Type B pancreatic cell (in vitro differentiated cells): ENCODE measurements around the gene MEGF6. TPM values are rescaled to one million over a fixed set of nuclear protein-coding genes. Genes with fewer than 3 reads are reported as not detected.

Source experiments
- DNase-seq: peaks from one replicate; pipeline ENCODE4 v3.0.0; 2021; ENCODE audit warnings: mixed read lengths; ENCODE audit not compliant: unreplicated experiment; ENCODE audit errors: extremely low spot score
- H3K27ac Mint-ChIP-seq: 2 replicates; pipeline ENCODE4 v1.8.0; 2021; ENCODE audit warnings: mild to moderate bottlenecking, mixed read lengths
- H3K27me3 Mint-ChIP-seq: 2 replicates; pipeline ENCODE4 v1.8.0; 2021; ENCODE audit warnings: mixed read lengths
- H3K36me3 Mint-ChIP-seq: 2 replicates; pipeline ENCODE4 v1.8.0; 2021; ENCODE audit warnings: mixed read lengths
- H3K4me1 Mint-ChIP-seq: one replicate; pipeline ENCODE4 v1.8.0; 2021; ENCODE audit warnings: mixed read lengths; ENCODE audit not compliant: unreplicated experiment
- H3K4me3 Mint-ChIP-seq: 2 replicates; pipeline ENCODE4 v1.8.0; 2021; ENCODE audit warnings: mild to moderate bottlenecking, mixed read lengths
- H3K9me3 Mint-ChIP-seq: 2 replicates; pipeline ENCODE4 v1.8.0; 2021; ENCODE audit warnings: mixed read lengths
- total RNA-seq: library from RNA; stranded (reverse); gene quantifications from 2 replicates; pipeline ENCODE4 v1.2.1, GENCODE V29; 2021; ENCODE audit warnings: low replicate concordance
- TF ChIP-seq, protein P1 (sequence below): fragments of 200-600 bp; sonication (generic); conservative IDR thresholded peaks from 2 replicates; pipeline ENCODE4 v1.5.0; 2021; ENCODE audit warnings: antibody characterized with exemption, mild to moderate bottlenecking

MEGF6 gene
- total RNA-seq, 1 donor from 2014 or later: 61.7 TPM

DNA sequence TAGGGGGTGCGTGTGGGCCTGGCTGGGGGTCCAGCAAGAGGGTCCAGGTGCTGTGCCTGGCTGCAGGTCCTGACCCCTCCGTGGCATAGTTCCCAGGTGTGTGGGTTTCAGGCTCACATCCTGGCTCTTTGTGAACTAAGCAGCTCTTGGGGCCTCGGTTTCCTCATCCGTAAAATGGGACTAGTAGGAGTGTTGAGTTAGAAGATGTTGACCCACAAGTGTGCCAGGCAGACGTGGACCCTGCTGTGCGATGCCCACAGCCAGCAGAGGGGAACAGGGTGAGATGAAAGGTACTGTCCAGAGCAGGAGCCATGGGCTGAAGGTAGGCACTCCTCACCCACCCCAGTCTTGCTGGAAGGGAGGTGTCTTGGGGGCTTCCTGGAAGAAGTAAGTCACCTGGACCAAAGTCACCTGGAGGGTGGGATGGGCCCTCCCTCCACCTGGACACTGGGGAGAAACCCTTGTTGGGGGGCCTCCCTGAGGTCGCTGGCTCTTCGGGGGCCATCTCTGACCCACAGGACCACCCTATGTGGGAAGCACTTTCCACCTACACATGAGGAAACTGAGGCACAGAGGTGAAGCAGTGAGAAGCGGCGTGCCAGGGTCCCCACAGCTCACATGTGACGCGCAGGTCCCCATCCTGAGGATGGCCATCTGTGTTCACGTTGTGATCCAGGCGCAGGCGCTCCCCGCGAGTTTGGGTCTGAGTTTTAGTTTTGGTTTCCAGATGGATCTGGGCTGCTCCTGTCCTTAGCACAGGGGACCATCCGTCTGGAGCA is 155.4 kb downstream of the MEGF6 start:
- Mint-ChIP-seq H3K27ac (no peak overlapping the region), H3K4me3 (peak overlapping the region; percentile 81), H3K27me3 (no peaks in the 10 kb centered on the region), H3K9me3 (no peaks in the 10 kb centered on the region), H3K4me1 (peaks cover 33% of the 10 kb centered on the region), H3K36me3 (no peaks in the 10 kb centered on the region)
- DNase-seq: no peak
- TF ChIP-seq, protein P1, sequence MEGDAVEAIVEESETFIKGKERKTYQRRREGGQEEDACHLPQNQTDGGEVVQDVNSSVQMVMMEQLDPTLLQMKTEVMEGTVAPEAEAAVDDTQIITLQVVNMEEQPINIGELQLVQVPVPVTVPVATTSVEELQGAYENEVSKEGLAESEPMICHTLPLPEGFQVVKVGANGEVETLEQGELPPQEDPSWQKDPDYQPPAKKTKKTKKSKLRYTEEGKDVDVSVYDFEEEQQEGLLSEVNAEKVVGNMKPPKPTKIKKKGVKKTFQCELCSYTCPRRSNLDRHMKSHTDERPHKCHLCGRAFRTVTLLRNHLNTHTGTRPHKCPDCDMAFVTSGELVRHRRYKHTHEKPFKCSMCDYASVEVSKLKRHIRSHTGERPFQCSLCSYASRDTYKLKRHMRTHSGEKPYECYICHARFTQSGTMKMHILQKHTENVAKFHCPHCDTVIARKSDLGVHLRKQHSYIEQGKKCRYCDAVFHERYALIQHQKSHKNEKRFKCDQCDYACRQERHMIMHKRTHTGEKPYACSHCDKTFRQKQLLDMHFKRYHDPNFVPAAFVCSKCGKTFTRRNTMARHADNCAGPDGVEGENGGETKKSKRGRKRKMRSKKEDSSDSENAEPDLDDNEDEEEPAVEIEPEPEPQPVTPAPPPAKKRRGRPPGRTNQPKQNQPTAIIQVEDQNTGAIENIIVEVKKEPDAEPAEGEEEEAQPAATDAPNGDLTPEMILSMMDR: no peak

DNA sequence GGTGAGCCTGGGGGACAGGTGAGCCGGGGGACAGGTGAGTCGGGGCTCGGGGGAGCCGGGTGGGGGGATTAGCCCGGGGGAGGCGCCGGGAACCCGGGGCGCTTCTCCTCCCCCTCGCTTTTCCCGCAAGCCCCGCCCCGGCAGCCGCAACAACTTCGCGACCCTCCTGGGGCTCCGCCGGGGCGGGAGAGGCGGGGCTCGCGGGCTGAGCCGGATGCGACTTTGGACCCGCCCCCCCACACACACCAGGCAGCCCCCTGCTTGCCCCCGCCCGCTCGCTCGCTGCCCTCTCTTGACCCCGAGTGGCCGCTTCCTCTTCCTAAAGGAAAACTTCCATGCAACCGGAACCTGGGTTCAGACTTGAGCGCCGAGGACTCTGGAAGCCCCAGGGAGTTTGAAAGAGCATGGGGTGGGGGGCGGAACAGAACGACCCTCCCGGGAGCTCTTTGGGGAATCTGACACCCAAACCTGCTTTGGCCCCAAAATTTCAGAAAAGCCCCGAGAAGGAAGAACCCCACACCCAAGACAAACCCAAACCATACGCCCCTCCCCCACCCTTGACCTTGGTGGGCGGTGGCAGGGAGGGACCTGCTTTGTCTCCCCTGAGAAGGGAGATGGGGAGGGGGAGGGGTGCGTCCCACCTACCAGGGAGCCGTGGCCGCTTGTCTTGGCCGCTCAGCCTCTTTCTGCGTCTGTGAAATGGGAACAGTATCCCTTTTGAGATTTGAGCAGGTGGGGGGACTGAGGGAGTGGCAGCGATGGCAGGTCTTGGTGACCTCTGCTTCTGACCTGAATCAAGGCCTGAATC is 156.3 kb downstream of the MEGF6 start:
- Mint-ChIP-seq H3K36me3 (no peaks in the 10 kb centered on the region), H3K4me1 (peaks cover 26% of the 10 kb centered on the region), H3K27me3 (no peaks in the 10 kb centered on the region), H3K27ac (peak overlapping the region; percentile 48), H3K4me3 (peak overlapping the region; percentile 81), H3K9me3 (no peaks in the 10 kb centered on the region)
- TF ChIP-seq, protein P1: no peak
- no peak for DNase-seq

DNA sequence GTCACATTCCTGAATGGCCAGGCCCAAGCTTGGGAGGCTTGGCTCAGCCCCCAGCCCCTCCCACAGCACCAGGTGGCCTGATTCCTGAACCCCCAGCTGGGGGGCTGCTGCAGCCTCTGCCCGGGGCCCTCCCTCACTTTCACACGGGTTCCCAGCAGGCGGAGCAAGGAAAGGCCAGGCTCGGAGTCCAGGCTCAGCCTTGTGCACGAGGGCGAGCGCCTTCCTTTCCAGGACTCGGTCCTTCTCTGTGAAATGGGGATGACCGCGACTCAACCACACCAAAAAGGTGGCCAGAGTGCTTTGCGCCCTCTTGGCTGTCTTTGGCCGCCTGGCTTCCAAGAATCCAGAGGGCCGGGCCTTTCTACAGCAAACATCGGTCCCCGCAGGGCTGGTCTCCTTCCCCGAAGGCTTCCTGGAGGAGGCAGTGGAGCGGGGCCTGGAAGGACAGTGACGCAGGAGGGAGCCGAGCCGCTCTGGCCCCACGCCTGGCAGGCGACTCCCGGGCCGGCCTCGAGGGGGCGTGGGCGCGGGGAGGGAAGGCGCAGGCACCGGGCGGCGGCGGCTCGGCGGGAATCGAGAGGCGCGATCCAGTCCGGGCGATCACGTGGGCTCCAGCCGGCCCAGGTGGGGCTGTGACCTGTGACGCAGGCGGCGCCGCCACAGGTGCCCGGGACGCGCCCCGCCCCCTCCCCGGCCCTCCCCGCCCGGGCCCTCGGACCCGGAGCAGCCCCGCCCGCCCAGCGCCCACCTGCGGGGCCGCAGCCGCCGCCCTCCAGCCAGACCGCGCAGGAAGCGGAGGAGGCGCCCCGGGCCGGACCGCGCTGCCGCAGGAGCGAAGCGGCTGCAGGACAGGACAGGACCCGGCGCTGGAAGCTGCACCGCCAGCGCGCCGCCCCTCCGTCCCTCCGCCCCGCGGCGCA is 157.2 kb downstream of the MEGF6 start, which contains the start of gene ARHGEF16:
ARHGEF16 (plus strand) TSS at position 775 of the 920 bp plus-strand sequence. CDS start 8,420 bp downstream, outside the sequence.
- DNase-seq: no peak
- H3K27me3 Mint-ChIP-seq: peaks cover 4% of the 10 kb centered on the region
- peak within 1 kb of the TSS; percentile 81 for H3K4me3 Mint-ChIP-seq
- TF ChIP-seq, protein P1: peak; percentile 76
- peaks cover 18% of the 10 kb centered on the region for H3K4me1 Mint-ChIP-seq
- H3K9me3 Mint-ChIP-seq: no peaks in the 10 kb centered on the region
- no peaks in the 10 kb centered on the region for H3K36me3 Mint-ChIP-seq
- H3K27ac Mint-ChIP-seq: peak within 1 kb of the TSS; percentile 48

DNA sequence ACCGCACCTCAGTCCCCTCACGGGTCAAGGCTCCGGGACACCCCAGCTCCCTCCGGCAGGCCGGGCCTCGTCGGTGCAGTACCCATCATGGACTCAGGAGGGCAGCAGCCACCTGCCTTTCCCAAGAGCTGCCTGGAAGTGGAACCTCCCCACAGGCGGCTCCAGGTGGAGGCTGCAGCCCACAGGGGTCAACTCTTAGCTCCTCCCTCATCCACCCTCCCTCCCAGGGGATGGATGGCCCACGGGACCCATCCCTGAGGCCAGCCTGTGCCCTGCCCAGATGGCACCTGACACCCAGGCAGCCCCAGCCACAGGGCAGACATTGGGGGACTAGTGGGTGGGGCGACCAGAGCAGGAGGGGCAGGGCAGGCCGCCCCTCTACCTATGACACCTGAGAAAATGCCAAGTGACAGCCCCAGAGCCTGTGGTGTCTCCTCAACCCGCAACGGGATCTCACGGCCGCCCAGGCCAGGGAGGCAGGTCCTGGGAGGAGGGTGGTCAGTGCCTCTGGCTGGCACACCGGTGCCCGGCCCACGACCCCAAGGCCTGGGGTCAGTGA is 158.0 kb downstream of the MEGF6 start:
- peak; percentile 90 for DNase-seq
- H3K9me3 Mint-ChIP-seq: no peaks in the 10 kb centered on the region
- H3K27ac Mint-ChIP-seq: peak overlapping the region; percentile 83
- H3K27me3 Mint-ChIP-seq: peaks cover 8% of the 10 kb centered on the region
- no peaks in the 10 kb centered on the region for H3K36me3 Mint-ChIP-seq
- H3K4me1 Mint-ChIP-seq: peaks cover 12% of the 10 kb centered on the region
- H3K4me3 Mint-ChIP-seq: peak overlapping the region; percentile 83
- TF ChIP-seq, protein P1: peak; percentile 97

DNA sequence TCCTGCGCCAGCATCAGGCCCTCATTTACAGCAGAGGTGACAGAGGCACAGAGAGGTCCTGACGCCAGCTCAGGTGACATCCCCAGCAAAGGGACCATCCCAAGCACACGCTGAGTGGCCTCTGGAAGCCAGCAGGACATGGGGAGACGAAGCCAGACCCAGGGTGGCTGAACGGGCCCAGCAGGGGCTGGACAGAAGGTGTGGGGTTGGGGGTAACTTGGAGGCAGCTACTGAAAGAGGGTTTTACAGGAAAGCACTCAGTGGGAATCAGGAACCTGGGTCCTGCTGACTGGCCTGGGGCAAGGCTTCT is 158.5 kb downstream of the MEGF6 start:
- H3K4me1 Mint-ChIP-seq: peaks cover 7% of the 10 kb centered on the region
- no peak overlapping the region for H3K27ac Mint-ChIP-seq
- TF ChIP-seq, protein P1: no peak
- no peaks in the 10 kb centered on the region for H3K9me3 Mint-ChIP-seq
- H3K36me3 Mint-ChIP-seq: no peaks in the 10 kb centered on the region
- peaks cover 8% of the 10 kb centered on the region for H3K27me3 Mint-ChIP-seq
- DNase-seq: no peak
- H3K4me3 Mint-ChIP-seq: no peak overlapping the region
